Peyer's patch (tissue), 4 donors: Measurements from ENCODE around the gene MCOLN1. TPM values are rescaled to one million over a fixed set of nuclear protein-coding genes. Genes with fewer than 3 reads are reported as not detected.
"Not testable (repeated sequence)": the region's sequence is repeated elsewhere in the genome, so short reads cannot be mapped to it uniquely, and the experiment has no call there.

Experiments used
- DNase-seq, 3 donors: peaks; one replicate each; pipeline ENCODE4 v3.0.0-alpha.2; 2017 to 2019
- H3K27ac ChIP-seq, 4 donors: fragments of 200-600 bp; sonication (generic); one replicate each; pipeline ENCODE4 v1.5.1; 2016 to 2019
- H3K27me3 ChIP-seq, 2 donors: fragments of 200-600 bp; sonication (generic); one replicate each; pipeline ENCODE4 v1.5.1; 2019
- H3K36me3 ChIP-seq, 3 donors: fragments of 200-600 bp; sonication (generic); one replicate each; pipeline ENCODE4 v1.5.1; 2016 to 2019
- H3K4me1 ChIP-seq, 4 donors: fragments of 200-600 bp; sonication (generic); one replicate each; pipeline ENCODE4 v1.5.1; 2016 to 2019
- H3K4me3 ChIP-seq, 4 donors: fragments of 200-600 bp; sonication (generic); 1 replicate in 3 of 4; 2 replicates in 1 of 4; pipeline ENCODE4 v1.5.1; 2016 to 2019; ENCODE audit warnings: mild to moderate bottlenecking in 1 of 4
- H3K9me3 ChIP-seq, 4 donors: fragments of 200-600 bp; sonication (generic); one replicate each; pipeline ENCODE4 v1.5.1; 2016 to 2019; ENCODE audit warnings: mild to moderate bottlenecking in 1 of 4
- POLR2A ChIP-seq, 2 donors: fragments of 450-650 bp; IDR thresholded peaks; one replicate each; pipeline ENCODE4 v1.5.1; 2017; ENCODE audit warnings: antibody characterized with exemption in 2 of 2, mild to moderate bottlenecking in 2 of 2, moderate library complexity in 2 of 2
- total RNA-seq, 4 donors: library from RNA; depleted of rRNA; stranded (reverse); fragments of >200 nt; gene quantifications; one replicate each; pipeline ENCODE4 v1.1.0, GENCODE V29; 2016
- TF ChIP-seq, protein P1 (sequence below), 6 experiments: fragments of 450-650 bp in 4 of 6; fragments of 200-600 bp in 2 of 6; sonication (generic) in 1 of 6; IDR thresholded peaks; one replicate each; pipeline ENCODE4 v1.5.1; 2017 to 2019; ENCODE audit warnings: antibody characterized with exemption in 6 of 6, mild to moderate bottlenecking in 3 of 6, moderate library complexity in 1 of 6

MCOLN1 gene
- total RNA-seq, 4 donors from 2014 or later: 18.0 to 37.1 (median 21.9) TPM

- no peak for TF ChIP-seq POLR2A (IDR thresholded peaks at IDR 0.05)
- TF ChIP-seq, protein P1, sequence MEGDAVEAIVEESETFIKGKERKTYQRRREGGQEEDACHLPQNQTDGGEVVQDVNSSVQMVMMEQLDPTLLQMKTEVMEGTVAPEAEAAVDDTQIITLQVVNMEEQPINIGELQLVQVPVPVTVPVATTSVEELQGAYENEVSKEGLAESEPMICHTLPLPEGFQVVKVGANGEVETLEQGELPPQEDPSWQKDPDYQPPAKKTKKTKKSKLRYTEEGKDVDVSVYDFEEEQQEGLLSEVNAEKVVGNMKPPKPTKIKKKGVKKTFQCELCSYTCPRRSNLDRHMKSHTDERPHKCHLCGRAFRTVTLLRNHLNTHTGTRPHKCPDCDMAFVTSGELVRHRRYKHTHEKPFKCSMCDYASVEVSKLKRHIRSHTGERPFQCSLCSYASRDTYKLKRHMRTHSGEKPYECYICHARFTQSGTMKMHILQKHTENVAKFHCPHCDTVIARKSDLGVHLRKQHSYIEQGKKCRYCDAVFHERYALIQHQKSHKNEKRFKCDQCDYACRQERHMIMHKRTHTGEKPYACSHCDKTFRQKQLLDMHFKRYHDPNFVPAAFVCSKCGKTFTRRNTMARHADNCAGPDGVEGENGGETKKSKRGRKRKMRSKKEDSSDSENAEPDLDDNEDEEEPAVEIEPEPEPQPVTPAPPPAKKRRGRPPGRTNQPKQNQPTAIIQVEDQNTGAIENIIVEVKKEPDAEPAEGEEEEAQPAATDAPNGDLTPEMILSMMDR (IDR thresholded peaks at IDR 0.05): no peak
- H3K27me3 ChIP-seq: no peaks in the 10 kb centered on the region
- H3K4me3 ChIP-seq: no peak overlapping the region
- no peak for DNase-seq
- peaks cover 0 to 36% (median 3%) of the 10 kb centered on the region in 3 donors for H3K36me3 ChIP-seq
- H3K9me3 ChIP-seq: no peaks in the 10 kb centered on the region
- no peak overlapping the region for H3K27ac ChIP-seq
- no peaks in the 10 kb centered on the region for H3K4me1 ChIP-seq
These were observed 40.4 kb downstream of the MCOLN1 start for GRCh38 chr19:7562646-7563393.

- H3K27me3 ChIP-seq: no peaks in the 10 kb centered on the region
- TF ChIP-seq, protein P1 (IDR thresholded peaks at IDR 0.05): no peak
- TF ChIP-seq POLR2A (IDR thresholded peaks at IDR 0.05): no peak
- no peak for DNase-seq
These were observed 42.4 kb downstream of the MCOLN1 start for GRCh38 chr19:7564866-7565265.

GRCh38 chr19:7565332-7565731 is 42.9 kb downstream of the MCOLN1 start:
- H3K27me3 ChIP-seq: no peaks in the 10 kb centered on the region
- DNase-seq: no peak
- H3K36me3 ChIP-seq: peaks cover 0 to 13% (median 0%) of the 10 kb centered on the region in 3 donors
- H3K9me3 ChIP-seq: no peaks in the 10 kb centered on the region
- H3K4me3 ChIP-seq: no peak overlapping the region
- H3K27ac ChIP-seq: no peak overlapping the region
- H3K4me1 ChIP-seq: no peaks in the 10 kb centered on the region
- no peak for TF ChIP-seq POLR2A (IDR thresholded peaks at IDR 0.05)

More at GRCh38 chr19:7564866-7565265, 42.4 kb downstream of the MCOLN1 start:
- peaks cover 0 to 16% (median 0%) of the 10 kb centered on the region in 3 donors for H3K36me3 ChIP-seq
- H3K9me3 ChIP-seq: no peaks in the 10 kb centered on the region
- no peak overlapping the region for H3K4me3 ChIP-seq
- H3K4me1 ChIP-seq: no peaks in the 10 kb centered on the region
- no peak overlapping the region for H3K27ac ChIP-seq

DNA sequence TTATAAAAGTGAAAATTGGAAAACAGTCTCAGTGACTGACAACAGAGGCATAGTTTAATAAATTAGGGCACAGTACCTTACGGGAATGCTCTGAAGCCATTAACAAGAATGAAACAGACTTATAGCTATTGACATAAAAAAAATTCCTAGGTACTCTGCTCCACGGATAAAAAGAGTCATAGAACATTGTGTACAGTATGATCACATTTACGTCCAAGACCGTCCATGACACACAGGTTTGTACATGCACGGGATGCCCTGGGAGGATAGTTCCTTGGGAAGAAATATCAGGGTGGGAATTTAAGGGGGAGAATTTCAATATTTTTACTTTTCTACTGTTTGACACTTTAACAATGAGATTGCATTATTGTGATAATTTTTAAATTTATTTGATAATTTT is 48.3 kb downstream of the MCOLN1 start:
- Histone ChIP-seq H3K4me1 (no peaks in the 10 kb centered on the region), H3K4me3 (no peak overlapping the region), H3K27ac (no peak overlapping the region), H3K9me3 (no peaks in the 10 kb centered on the region), H3K36me3 (no peaks in the 10 kb centered on the region), H3K27me3 (no peaks in the 10 kb centered on the region)
- TF ChIP-seq, protein P1 (IDR thresholded peaks at IDR 0.05): no peak
- no peak for TF ChIP-seq POLR2A (IDR thresholded peaks at IDR 0.05)
- no peak for DNase-seq

DNA sequence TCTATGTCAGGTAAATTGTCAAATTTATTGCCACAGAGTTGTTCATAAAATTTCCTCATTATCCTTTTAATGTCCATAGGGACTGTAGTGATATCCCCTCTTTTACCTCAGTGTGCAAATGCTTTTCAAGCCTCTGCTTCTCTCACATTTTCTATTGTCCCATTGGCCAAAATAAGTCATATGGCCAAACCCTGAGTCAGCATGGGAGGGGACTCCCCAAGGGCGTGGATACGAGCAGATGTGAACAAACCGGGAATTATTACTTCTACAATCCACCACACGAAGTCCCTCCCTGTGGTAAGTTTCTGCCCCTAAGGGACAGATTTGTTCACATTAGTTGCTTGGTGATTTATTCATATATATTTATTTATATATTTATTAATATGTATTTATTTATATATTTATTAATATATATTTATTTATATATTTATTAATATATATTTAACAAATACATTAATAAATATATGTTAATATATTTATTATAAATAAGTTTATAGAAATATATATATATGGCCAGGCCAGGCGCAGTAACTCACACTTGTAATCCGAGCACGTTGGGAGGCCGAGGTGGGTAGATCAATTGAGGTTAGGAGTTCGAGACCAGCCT is 53.1 kb downstream of the MCOLN1 start:
- Histone ChIP-seq H3K4me3 (no peak overlapping the region), H3K27ac (no peak overlapping the region), H3K4me1 (no peaks in the 10 kb centered on the region), H3K27me3 (no peaks in the 10 kb centered on the region), H3K9me3 (no peaks in the 10 kb centered on the region), H3K36me3 (no peaks in the 10 kb centered on the region)
- DNase-seq: no peak
- TF ChIP-seq, protein P1 (IDR thresholded peaks at IDR 0.05): no peak
- no peak for TF ChIP-seq POLR2A (IDR thresholded peaks at IDR 0.05)

DNA sequence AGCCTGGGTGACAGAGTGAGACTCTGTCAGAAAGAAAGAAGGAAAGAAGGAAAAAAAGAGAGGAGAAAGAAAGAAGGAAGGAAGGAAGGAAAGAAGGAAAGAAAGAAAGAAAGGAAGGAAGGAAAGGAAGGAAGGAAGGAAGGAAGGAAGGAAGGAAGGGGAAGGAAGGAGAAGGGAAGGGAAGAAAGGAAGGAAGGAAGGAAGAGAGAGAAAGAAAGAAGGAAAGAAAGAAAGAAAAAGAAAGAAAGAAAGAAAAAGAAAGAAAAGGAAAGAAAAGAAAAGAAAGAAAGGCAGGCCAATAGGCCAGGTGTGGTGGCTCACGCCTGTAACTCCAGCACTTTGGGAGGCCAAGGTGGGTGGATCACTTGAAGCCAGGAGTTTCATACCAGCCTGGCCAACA is 55.0 kb downstream of the MCOLN1 start:
- not testable (repeated sequence) for H3K27ac ChIP-seq, H3K36me3 ChIP-seq, H3K27me3 ChIP-seq

More for the DNA sequence above, 55.0 kb downstream of the MCOLN1 start:
- H3K4me1 ChIP-seq, H3K4me3 ChIP-seq, DNase-seq, H3K9me3 ChIP-seq: not testable (repeated sequence)
